HepG2 (cell line): ENCODE data around the gene UTP15. TPM values are rescaled to one million over a fixed set of nuclear protein-coding genes. Genes with fewer than 3 reads are reported as not detected.

Source experiments
- ATAC-seq: fragments of 200-7000 bp; cut with Tn5 transposase; 3 replicates; pipeline ENCODE4 v1.9.1; 2020; ENCODE audit warnings: mild to moderate bottlenecking, moderate library complexity
- BruUV-seq: library from RNA; stranded (reverse); fragments of 400-500 nt; replicated peaks from 2 replicates; lab custom pipeline; 2021; lab: Mats Ljungman, UMichigan
- CTCF ChIA-PET: fragments of 300-600 bp; formaldehyde crosslinking; extraction: SDS; loops from one replicate; lab custom pipeline; 2021; ENCODE audit warnings: low total read pairs, inconsistent platforms, low intra/inter-chr PET ratio; lab: Yijun Ruan, JAX
- POLR2A ChIA-PET: fragments of 350-600 bp; sonication (Branson Sonifier 250); formaldehyde crosslinking; loops from one replicate; lab custom pipeline; 2020; ENCODE audit warnings: antibody characterized with exemption, inconsistent platforms; lab: Yijun Ruan, JAX
- DNase-seq: peaks from one replicate; pipeline ENCODE4 v3.0.0-alpha.2; 2015; ENCODE audit warnings: low spot score
- FAIRE-seq: peaks from 3 replicates; lab custom pipeline; 2011; peaks lifted over from hg19 to GRCh38; lab: Jason Lieb, UNC
- H2AFZ ChIP-seq: one replicate; pipeline ENCODE4 v1.6.1; 2011; ENCODE audit warnings: low read length, inconsistent platforms
- H3K27ac ChIP-seq: fragments of 300-600 bp; 3 replicates; pipeline ENCODE4 v1.8.0; 2011; ENCODE audit warnings: mixed run types, mild to moderate bottlenecking, mixed read lengths, low read length, inconsistent platforms; ENCODE audit not compliant: insufficient read depth; ENCODE audit errors: extremely low read length
- H3K27me3 ChIP-seq, 2 experiments: fragments of 200-600 bp in 1 of 2; 2 replicates in 1 of 2; 3 replicates in 1 of 2; pipeline versions ENCODE4 v1.6.0 to v1.8.0; 2011; ENCODE audit warnings: low read length in 2 of 2, mild to moderate bottlenecking in 2 of 2, moderate library complexity in 2 of 2, inconsistent platforms in 1 of 2; ENCODE audit not compliant: insufficient read depth in 2 of 2, control insufficient read depth in 1 of 2
- H3K36me3 ChIP-seq, 2 experiments: fragments of 200-600 bp in 1 of 2; replicated peaks in 1 of 2; 2 replicates in 1 of 2; 3 replicates in 1 of 2; pipeline versions ENCODE4 v1.5.1 to v1.8.0; 2011; ENCODE audit warnings: low read length in 2 of 2, inconsistent platforms in 1 of 2; ENCODE audit not compliant: insufficient read depth in 2 of 2, control insufficient read depth in 1 of 2
- H3K4me1 ChIP-seq: 2 replicates; pipeline ENCODE4 v1.5.1; 2012; ENCODE audit warnings: low read length, inconsistent platforms; ENCODE audit not compliant: insufficient read depth
- H3K4me2 ChIP-seq: 2 replicates; pipeline ENCODE4 v1.6.0; 2011; ENCODE audit warnings: low read depth, low read length, inconsistent platforms
- H3K4me3 ChIP-seq, 3 experiments: fragments of 200-600 bp in 1 of 3; sonication (generic), shearing (Covaris generic) in 1 of 3; replicated peaks in 1 of 3; 2 replicates each; pipeline ENCODE4 v1.5.1; 2011 to 2016; ENCODE audit warnings: low read length in 3 of 3, inconsistent platforms in 2 of 3, low read depth in 2 of 3, mild to moderate bottlenecking in 2 of 3, control low read depth in 1 of 3, mixed read lengths in 1 of 3; ENCODE audit not compliant: insufficient read depth in 1 of 3
- H3K79me2 ChIP-seq: one replicate; pipeline ENCODE4 v1.6.1; 2011; ENCODE audit warnings: low read length, inconsistent platforms; ENCODE audit not compliant: insufficient read depth
- H3K9ac ChIP-seq: 2 replicates; pipeline ENCODE4 v1.6.0; 2011; ENCODE audit warnings: mild to moderate bottlenecking, low read depth, low read length, inconsistent platforms; ENCODE audit not compliant: insufficient read depth
- H3K9me3 ChIP-seq: 2 replicates; pipeline ENCODE4 v1.5.1; 2012; ENCODE audit warnings: mild to moderate bottlenecking, low read length
- H4K20me1 ChIP-seq: 2 replicates; pipeline ENCODE4 v1.6.0; 2011; ENCODE audit warnings: inconsistent platforms, mild to moderate bottlenecking, low read length, moderate library complexity; ENCODE audit not compliant: insufficient read depth
- BRD4 ChIP-seq: sonication (generic); formaldehyde crosslinking; IDR thresholded peaks from 2 replicates; pipeline ENCODE4 v1.4.0; 2020; ENCODE audit warnings: missing genetic modification reagents
- DR1 ChIP-seq: sonication (generic); formaldehyde crosslinking; IDR thresholded peaks from 2 replicates; pipeline ENCODE4 v1.8.0; 2021; ENCODE audit warnings: mild to moderate bottlenecking, missing genetic modification reagents, inconsistent platforms
- HNF4A ChIP-seq: sonication (generic); formaldehyde crosslinking; IDR thresholded peaks from 2 replicates; pipeline ENCODE4 v1.4.0; 2020; ENCODE audit warnings: missing genetic modification reagents
- KMT2A ChIP-seq: sonication (generic); formaldehyde crosslinking; IDR thresholded peaks from 2 replicates; pipeline ENCODE4 v1.4.0; 2020; ENCODE audit warnings: missing genetic modification reagents
- RBFOX2 ChIP-seq: fragments of 200-400 bp; formaldehyde crosslinking; IDR thresholded peaks from 2 replicates; pipeline ENCODE4 v1.6.1; 2017; ENCODE audit warnings: low read depth, mild to moderate bottlenecking, low read length
- RCOR2 ChIP-seq: IDR thresholded peaks from 2 replicates; pipeline ENCODE4 v1.6.1; 2016; ENCODE audit warnings: missing biosample characterization, missing genetic modification reagents
- RORA ChIP-seq: sonication (generic); formaldehyde crosslinking; IDR thresholded peaks from 2 replicates; pipeline ENCODE4 v1.5.0; 2020; ENCODE audit warnings: mild to moderate bottlenecking, missing genetic modification reagents, moderate library complexity
- SP4 ChIP-seq: sonication (generic); formaldehyde crosslinking; IDR thresholded peaks from 2 replicates; pipeline ENCODE4 v1.8.1; 2023; ENCODE audit warnings: mild to moderate bottlenecking, missing genetic modification reagents
- ZBTB42 ChIP-seq: sonication (generic); formaldehyde crosslinking; IDR thresholded peaks from 2 replicates; pipeline ENCODE4 v1.5.0; 2020; ENCODE audit warnings: mild to moderate bottlenecking, missing genetic modification reagents
- ZFP90 ChIP-seq: sonication (generic); formaldehyde crosslinking; IDR thresholded peaks from 2 replicates; pipeline ENCODE4 v1.8.0; 2022; ENCODE audit warnings: missing genetic modification reagents, mild to moderate bottlenecking, inconsistent platforms, borderline replicate concordance
- ZFY ChIP-seq: sonication (generic); formaldehyde crosslinking; IDR thresholded peaks from 2 replicates; pipeline ENCODE4 v1.4.0; 2020; ENCODE audit warnings: missing genetic modification reagents
- WGBS: methylation state at CpG from one replicate; pipeline ENCODE4 v1.1.6; 2017; ENCODE audit warnings: low lambda C conversion rate; 5-methylcytosine and 5-hydroxymethylcytosine counted together
- in situ Hi-C: cut with HindIII; loops from 2 replicates; pipeline ENCODE4 v1.10.0; 2017; ENCODE audit warnings: low pct_unique_long_range_greater_than_20kb; ENCODE audit not compliant: extremely low pct_ligation_motif_present
- intact Hi-C: fragments of 100-400 bp; cut with micrococcal nuclease; formaldehyde crosslinking; loops from one replicate; pipeline ENCODE4 v1.10.0; 2022; ENCODE audit not compliant: unreplicated experiment
- polyA plus RNA-seq, 8 experiments: library from polyadenylated mRNA; depleted of rRNA in 3 of 8; stranded (reverse) in 7 of 8; unstranded in 1 of 8; fragments of >200 nt; fragmentation: Illumina TruSeq in 4 of 8; extraction: Trizol in 4 of 8; gene quantifications; 2 replicates each; pipeline versions ENCODE4 v1.2.1 to v1.2.3, GENCODE V29; 2011 to 2016; ENCODE audit warnings: low read depth in 4 of 8, missing spikeins in 1 of 8, mixed read lengths in 1 of 8; ENCODE audit not compliant: insufficient read depth in 1 of 8
- total RNA-seq, 5 experiments: library from RNA; depleted of rRNA; stranded (reverse); fragments of >200 nt; fragmentation: Illumina TruSeq; extraction: Trizol; gene quantifications; 2 replicates each; pipeline ENCODE4 v1.2.3, GENCODE V29; 2016; ENCODE audit warnings: low read depth in 1 of 5
- TF ChIP-seq, protein P1 (sequence below): sonication (generic); formaldehyde crosslinking; IDR thresholded peaks from 2 replicates; pipeline ENCODE4 v1.4.0; 2020; ENCODE audit warnings: missing genetic modification reagents, mild to moderate bottlenecking, borderline replicate concordance

The UTP15 gene
- total and polyA plus RNA-seq, 2 of the 13 experiments (the other 11 are each of a cell fraction or from before 2014, with no cell fraction given): 7.3 to 35.8 TPM

DNA sequence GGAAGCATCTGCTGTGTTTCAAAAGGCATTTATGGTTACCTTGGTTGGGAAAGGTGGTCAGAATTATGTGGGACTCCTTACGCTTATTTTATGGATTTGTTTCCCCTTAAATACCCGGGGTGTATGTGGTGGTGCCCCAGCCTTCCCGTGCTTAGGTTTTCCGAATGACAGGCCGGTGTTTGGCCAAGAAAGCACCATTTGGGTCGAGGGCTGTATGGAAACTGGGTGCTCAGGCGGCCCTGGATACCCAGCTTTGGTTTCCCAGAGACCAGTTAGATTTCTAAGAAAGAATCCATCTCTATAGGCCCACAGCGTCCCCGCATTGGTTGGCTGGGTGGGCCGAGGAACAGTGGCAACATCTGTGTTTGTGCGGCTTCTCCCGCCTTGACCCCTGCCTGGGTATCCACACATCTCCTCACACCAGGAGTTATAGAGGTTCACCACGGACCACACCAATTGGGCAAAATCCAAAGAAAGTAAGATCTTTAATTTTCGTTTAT, 61.3 kb downstream of the UTP15 start:
- ChIA-PET CTCF (no interaction called here), POLR2A (interaction anchor here (0.9 to 4.3 kb wide), 12 partner anchors 9 to 144 kb away, joined by 3 to 30 read pairs (median 5); no protein-coding TSS in a partner anchor)
- Histone ChIP-seq H3K79me2 (peaks cover 54% of the 10 kb centered on the region), H3K4me1 (peaks cover 84% of the 10 kb centered on the region), H2AFZ (no peak overlapping the region), H3K27ac (peak overlapping the region; percentile 81), H3K9ac (peak overlapping the region; percentile 82), H3K4me3 (peak overlapping the region; percentile 79 to 90 (median 80)), H3K36me3 (no peaks in the 10 kb centered on the region), H3K9me3 (no peaks in the 10 kb centered on the region), H3K27me3 (no peaks in the 10 kb centered on the region; a peak in 1 of 5 replicates), H4K20me1 (peaks cover 4% of the 10 kb centered on the region), H3K4me2 (peak overlapping the region; percentile 95)
- 0% methylated on average over 12 of the region's 14 CpGs for WGBS
- BruUV-seq: TSS peak; percentile 40
- in situ Hi-C loops: no loop called here
- DNase-seq (no peak), ATAC-seq (no peak; the same call in 2 of the 3 replicates), FAIRE-seq (no peak)
- intact Hi-C loops: loop anchor here (1.0 to 5.0 kb wide), 4 partner anchors 35 to 65 kb away; no protein-coding TSS in a partner anchor
- TF ChIP-seq KMT2A (CRISPR knock-in tag): peak; percentile 3
- TF ChIP-seq DR1 (CRISPR knock-in tag): 0 out of 2 replicates have a peak, but pooled peaks have one; percentile 15
- TF ChIP-seq, protein P1, sequence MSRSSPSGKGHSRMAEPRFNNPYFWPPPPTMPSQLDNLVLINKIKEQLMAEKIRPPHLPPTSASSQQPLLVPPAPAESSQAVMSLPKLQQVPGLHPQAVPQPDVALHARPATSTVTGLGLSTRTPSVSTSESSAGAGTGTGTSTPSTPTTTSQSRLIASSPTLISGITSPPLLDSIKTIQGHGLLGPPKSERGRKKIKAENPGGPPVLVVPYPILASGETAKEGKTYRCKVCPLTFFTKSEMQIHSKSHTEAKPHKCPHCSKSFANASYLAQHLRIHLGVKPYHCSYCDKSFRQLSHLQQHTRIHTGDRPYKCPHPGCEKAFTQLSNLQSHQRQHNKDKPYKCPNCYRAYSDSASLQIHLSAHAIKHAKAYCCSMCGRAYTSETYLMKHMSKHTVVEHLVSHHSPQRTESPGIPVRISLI (CRISPR knock-in tag): no peak
- no peak for TF ChIP-seq RORA (CRISPR knock-in tag)
- TF ChIP-seq ZFY: 0 out of 2 replicates have a peak, but pooled peaks have one; percentile 40
- TF ChIP-seq SP4: peak; percentile 56; the same call in 1 of the 2 replicates
- no peak for TF ChIP-seq RBFOX2
- no peak for TF ChIP-seq HNF4A (CRISPR knock-in tag)
- no peak for TF ChIP-seq ZBTB42 (CRISPR knock-in tag)
- 0 out of 2 replicates have a peak, but pooled peaks have one; percentile 43 for TF ChIP-seq BRD4 (CRISPR knock-in tag)
- no peak for TF ChIP-seq RCOR2 (CRISPR knock-in tag)
- no peak for TF ChIP-seq ZFP90 (CRISPR knock-in tag)
